HepG2 (cell line): ENCODE measurements around the gene TAMALIN. TPM values are rescaled to one million over a fixed set of nuclear protein-coding genes. Genes with fewer than 3 reads are reported as not detected.

Experiments used
- ATAC-seq: fragments of 200-7000 bp; cut with Tn5 transposase; 3 replicates; pipeline ENCODE4 v1.9.1; 2020; ENCODE audit warnings: mild to moderate bottlenecking, moderate library complexity
- BruUV-seq: library from RNA; stranded (reverse); fragments of 400-500 nt; replicated peaks from 2 replicates; lab custom pipeline; 2021; lab: Mats Ljungman, UMichigan
- CTCF ChIA-PET: fragments of 300-600 bp; formaldehyde crosslinking; extraction: SDS; loops from one replicate; lab custom pipeline; 2021; ENCODE audit warnings: low total read pairs, inconsistent platforms, low intra/inter-chr PET ratio; lab: Yijun Ruan, JAX
- POLR2A ChIA-PET: fragments of 350-600 bp; sonication (Branson Sonifier 250); formaldehyde crosslinking; loops from one replicate; lab custom pipeline; 2020; ENCODE audit warnings: antibody characterized with exemption, inconsistent platforms; lab: Yijun Ruan, JAX
- DNase-seq: peaks from one replicate; pipeline ENCODE4 v3.0.0-alpha.2; 2015; ENCODE audit warnings: low spot score
- FAIRE-seq: peaks from 3 replicates; lab custom pipeline; 2011; peaks lifted over from hg19 to GRCh38; lab: Jason Lieb, UNC
- H2AFZ ChIP-seq: one replicate; pipeline ENCODE4 v1.6.1; 2011; ENCODE audit warnings: low read length, inconsistent platforms
- H3K27ac ChIP-seq: fragments of 300-600 bp; 3 replicates; pipeline ENCODE4 v1.8.0; 2011; ENCODE audit warnings: mixed run types, mild to moderate bottlenecking, mixed read lengths, low read length, inconsistent platforms; ENCODE audit not compliant: insufficient read depth; ENCODE audit errors: extremely low read length
- H3K27me3 ChIP-seq, 2 experiments: fragments of 200-600 bp in 1 of 2; 2 replicates in 1 of 2; 3 replicates in 1 of 2; pipeline versions ENCODE4 v1.6.0 to v1.8.0; 2011; ENCODE audit warnings: low read length in 2 of 2, mild to moderate bottlenecking in 2 of 2, moderate library complexity in 2 of 2, inconsistent platforms in 1 of 2; ENCODE audit not compliant: insufficient read depth in 2 of 2, control insufficient read depth in 1 of 2
- H3K36me3 ChIP-seq, 2 experiments: fragments of 200-600 bp in 1 of 2; replicated peaks in 1 of 2; 2 replicates in 1 of 2; 3 replicates in 1 of 2; pipeline versions ENCODE4 v1.5.1 to v1.8.0; 2011; ENCODE audit warnings: low read length in 2 of 2, inconsistent platforms in 1 of 2; ENCODE audit not compliant: insufficient read depth in 2 of 2, control insufficient read depth in 1 of 2
- H3K4me1 ChIP-seq: 2 replicates; pipeline ENCODE4 v1.5.1; 2012; ENCODE audit warnings: low read length, inconsistent platforms; ENCODE audit not compliant: insufficient read depth
- H3K4me2 ChIP-seq: 2 replicates; pipeline ENCODE4 v1.6.0; 2011; ENCODE audit warnings: low read depth, low read length, inconsistent platforms
- H3K4me3 ChIP-seq, 3 experiments: fragments of 200-600 bp in 1 of 3; sonication (generic), shearing (Covaris generic) in 1 of 3; replicated peaks in 1 of 3; 2 replicates each; pipeline ENCODE4 v1.5.1; 2011 to 2016; ENCODE audit warnings: low read length in 3 of 3, inconsistent platforms in 2 of 3, low read depth in 2 of 3, mild to moderate bottlenecking in 2 of 3, control low read depth in 1 of 3, mixed read lengths in 1 of 3; ENCODE audit not compliant: insufficient read depth in 1 of 3
- H3K79me2 ChIP-seq: one replicate; pipeline ENCODE4 v1.6.1; 2011; ENCODE audit warnings: low read length, inconsistent platforms; ENCODE audit not compliant: insufficient read depth
- H3K9ac ChIP-seq: 2 replicates; pipeline ENCODE4 v1.6.0; 2011; ENCODE audit warnings: mild to moderate bottlenecking, low read depth, low read length, inconsistent platforms; ENCODE audit not compliant: insufficient read depth
- H3K9me3 ChIP-seq: 2 replicates; pipeline ENCODE4 v1.5.1; 2012; ENCODE audit warnings: mild to moderate bottlenecking, low read length
- H4K20me1 ChIP-seq: 2 replicates; pipeline ENCODE4 v1.6.0; 2011; ENCODE audit warnings: inconsistent platforms, mild to moderate bottlenecking, low read length, moderate library complexity; ENCODE audit not compliant: insufficient read depth
- E2F2 ChIP-seq: sonication (generic); formaldehyde crosslinking; IDR thresholded peaks from 2 replicates; pipeline ENCODE4 v1.4.0; 2020; ENCODE audit warnings: missing genetic modification reagents, borderline replicate concordance
- GATA4 ChIP-seq: sonication (generic); IDR thresholded peaks from 2 replicates; pipeline ENCODE4 v1.6.1; 2016; ENCODE audit warnings: antibody characterized with exemption, low read depth, borderline replicate concordance
- HMG20A ChIP-seq: IDR thresholded peaks from 2 replicates; pipeline ENCODE4 v1.6.1; 2016; ENCODE audit warnings: borderline replicate concordance
- SMAD9 ChIP-seq: sonication (generic); formaldehyde crosslinking; IDR thresholded peaks from 2 replicates; pipeline ENCODE4 v1.5.1; 2020; ENCODE audit warnings: mild to moderate bottlenecking, missing genetic modification reagents
- TBX3 ChIP-seq: fragments of 450-650 bp; IDR thresholded peaks from 2 replicates; pipeline ENCODE4 v1.6.1; 2017; ENCODE audit warnings: antibody characterized with exemption, mild to moderate bottlenecking, inconsistent platforms, borderline replicate concordance
- ZBTB7A ChIP-seq: sonication (generic); formaldehyde crosslinking; IDR thresholded peaks from 2 replicates; pipeline ENCODE4 v1.8.0; 2022; ENCODE audit warnings: mild to moderate bottlenecking, missing genetic modification reagents
- ZEB1 ChIP-seq: IDR thresholded peaks from 2 replicates; pipeline ENCODE4 v1.6.1; 2012; ENCODE audit warnings: mild to moderate bottlenecking, low read depth, inconsistent platforms; ENCODE audit not compliant: insufficient replicate concordance
- ZNF326 ChIP-seq: sonication (generic); formaldehyde crosslinking; IDR thresholded peaks from 2 replicates; pipeline ENCODE4 v1.4.0; 2020; ENCODE audit warnings: missing genetic modification reagents, borderline replicate concordance
- ZNF597 ChIP-seq: sonication (generic); formaldehyde crosslinking; IDR thresholded peaks from 2 replicates; pipeline ENCODE4 v1.5.0; 2020; ENCODE audit warnings: missing genetic modification reagents
- ZNF609 ChIP-seq: sonication (generic); formaldehyde crosslinking; IDR thresholded peaks from 2 replicates; pipeline ENCODE4 v1.4.0; 2020; ENCODE audit warnings: mild to moderate bottlenecking, missing genetic modification reagents, borderline replicate concordance
- whole genome bisulfite sequencing: methylation state at CpG from one replicate; pipeline ENCODE4 v1.1.6; 2017; ENCODE audit warnings: low lambda C conversion rate; 5-methylcytosine and 5-hydroxymethylcytosine counted together
- in situ Hi-C: cut with HindIII; loops from 2 replicates; pipeline ENCODE4 v1.10.0; 2017; ENCODE audit warnings: low pct_unique_long_range_greater_than_20kb; ENCODE audit not compliant: extremely low pct_ligation_motif_present
- intact Hi-C: fragments of 100-400 bp; cut with micrococcal nuclease; formaldehyde crosslinking; loops from one replicate; pipeline ENCODE4 v1.10.0; 2022; ENCODE audit not compliant: unreplicated experiment
- polyA plus RNA-seq, 8 experiments: library from polyadenylated mRNA; depleted of rRNA in 3 of 8; stranded (reverse) in 7 of 8; unstranded in 1 of 8; fragments of >200 nt; fragmentation: Illumina TruSeq in 4 of 8; extraction: Trizol in 4 of 8; gene quantifications; 2 replicates each; pipeline versions ENCODE4 v1.2.1 to v1.2.3, GENCODE V29; 2011 to 2016; ENCODE audit warnings: low read depth in 4 of 8, missing spikeins in 1 of 8, mixed read lengths in 1 of 8; ENCODE audit not compliant: insufficient read depth in 1 of 8
- total RNA-seq, 5 experiments: library from RNA; depleted of rRNA; stranded (reverse); fragments of >200 nt; fragmentation: Illumina TruSeq; extraction: Trizol; gene quantifications; 2 replicates each; pipeline ENCODE4 v1.2.3, GENCODE V29; 2016; ENCODE audit warnings: low read depth in 1 of 5

Gene TAMALIN
- total and polyA plus RNA-seq, 2 of the 13 experiments (the other 11 are each of a cell fraction or from before 2014, with no cell fraction given) = 2.9 to 10.9 TPM

GRCh38 chr12:51962737-51963136 lies 44.0 kb upstream of the TAMALIN start:
- H3K79me2 ChIP-seq = peaks cover 75% of the 10 kb centered on the region
- FAIRE-seq = no peak

GRCh38 chr12:51963477-51963876 lies 43.3 kb upstream of the TAMALIN start:
- CTCF ChIA-PET = no interaction called here
- H2AFZ ChIP-seq = no peak overlapping the region
- DNase-seq (no peak), ATAC-seq (no peak), FAIRE-seq (no peak)
- H3K79me2 ChIP-seq = peaks cover 73% of the 10 kb centered on the region
- no peak overlapping the region for H3K27ac ChIP-seq
- no peaks in the 10 kb centered on the region for H4K20me1 ChIP-seq
- no peak overlapping the region for H3K4me2 ChIP-seq
- 98% methylated on average over 4 of the region's 4 CpGs for WGBS
- intact Hi-C loops (no loop called here), in situ Hi-C loops (no loop called here)
- H3K9ac ChIP-seq = no peak overlapping the region
- no peak overlapping the region for H3K4me3 ChIP-seq
- POLR2A ChIA-PET = no interaction called here
- TF ChIP-seq ZEB1 (no peak), GATA4 (no peak), ZNF609 (CRISPR knock-in tag) (no peak), HMG20A (no peak), E2F2 (CRISPR knock-in tag) (no peak), ZNF597 (no peak), ZNF326 (no peak)
- BruUV-seq = no TSS peak
- no peaks in the 10 kb centered on the region; a peak in 1 of 5 replicates for H3K36me3 ChIP-seq
- no peaks in the 10 kb centered on the region for H3K9me3 ChIP-seq
- H3K4me1 ChIP-seq = peaks cover 44% of the 10 kb centered on the region
- no peaks in the 10 kb centered on the region for H3K27me3 ChIP-seq

More at GRCh38 chr12:51962737-51963136, 44.0 kb upstream of the TAMALIN start:
- ATAC-seq (no peak), DNase-seq (no peak)
- Histone ChIP-seq H3K4me2 (no peak overlapping the region), H3K4me3 (no peak overlapping the region), H3K36me3 (no peaks in the 10 kb centered on the region; a peak in 1 of 5 replicates), H3K27ac (peak overlapping the region; percentile 22), H2AFZ (no peak overlapping the region), H3K9me3 (no peaks in the 10 kb centered on the region), H3K9ac (no peak overlapping the region), H3K27me3 (no peaks in the 10 kb centered on the region), H3K4me1 (peaks cover 51% of the 10 kb centered on the region), H4K20me1 (no peaks in the 10 kb centered on the region)
- no peak for TF ChIP-seq SMAD9
- no peak for TF ChIP-seq TBX3
- no peak for TF ChIP-seq ZBTB7A (CRISPR knock-in tag)
- POLR2A ChIA-PET = interaction anchor here (1.3 kb wide), 1 partner anchor 14 kb away, joined by 9 read pairs; no protein-coding TSS in a partner anchor
- 88% methylated on average over 3 of the region's 3 CpGs for WGBS
- CTCF ChIA-PET = no interaction called here
- in situ Hi-C loops (no loop called here), intact Hi-C loops (no loop called here)
- no TSS peak for BruUV-seq
